WTC11 (cell line): ENCODE measurements around the gene CUEDC1. TPM values are rescaled to one million over a fixed set of nuclear protein-coding genes. Genes with fewer than 3 reads are reported as not detected.

Experiments
- ATAC-seq: fragments of 200-7000 bp; cut with Tn5 transposase; 2 replicates; pipeline ENCODE4 v1.10.0; 2021; ENCODE audit warnings: mild to moderate bottlenecking, moderate library complexity
- CTCF ChIA-PET: fragments of 300-600 bp; sonication (Branson Sonifier 250); formaldehyde crosslinking; loops from one replicate; lab custom pipeline; 2021; ENCODE audit warnings: antibody characterized with exemption; lab: Charles Lee
- POLR2A ChIA-PET: fragments of 350-600 bp; sonication (Branson Sonifier 250); formaldehyde crosslinking; loops from one replicate; lab custom pipeline; 2021; ENCODE audit warnings: antibody characterized with exemption; lab: Charles Lee
- DNase-seq: peaks from one replicate; pipeline ENCODE4 v3.0.0; 2021; ENCODE audit warnings: low spot score
- H3K27ac Mint-ChIP-seq: 2 replicates; pipeline ENCODE4 v1.8.0; 2021; ENCODE audit warnings: mixed read lengths
- H3K27me3 Mint-ChIP-seq: 2 replicates; pipeline ENCODE4 v1.8.0; 2021; ENCODE audit warnings: low read depth, mild to moderate bottlenecking, moderate library complexity, mixed read lengths
- H3K36me3 Mint-ChIP-seq: 2 replicates; pipeline ENCODE4 v1.8.0; 2021; ENCODE audit warnings: mixed read lengths
- H3K4me1 Mint-ChIP-seq: 2 replicates; pipeline ENCODE4 v1.8.0; 2022; ENCODE audit warnings: mixed read lengths
- H3K4me3 Mint-ChIP-seq: 2 replicates; pipeline ENCODE4 v1.8.0; 2021; ENCODE audit warnings: mild to moderate bottlenecking, moderate library complexity, mixed read lengths
- H3K9me3 Mint-ChIP-seq: 2 replicates; pipeline ENCODE4 v1.8.0; 2021; ENCODE audit warnings: mixed read lengths
- ESRRA ChIP-seq: sonication (generic); formaldehyde crosslinking; IDR thresholded peaks from 2 replicates; pipeline ENCODE4 v1.8.1; 2022; ENCODE audit warnings: mild to moderate bottlenecking, missing genetic modification reagents, borderline replicate concordance
- GABPB1 ChIP-seq: sonication (generic); formaldehyde crosslinking; IDR thresholded peaks from 2 replicates; pipeline ENCODE4 v1.8.1; 2023; ENCODE audit warnings: mild to moderate bottlenecking, missing genetic modification reagents
- GTF2I ChIP-seq: fragments of 250-450 bp; sonication (Bioruptor Pico); conservative IDR thresholded peaks from 2 replicates; pipeline ENCODE4 v1.4.0; 2021; ENCODE audit warnings: mild to moderate bottlenecking
- JAZF1 ChIP-seq: fragments of 250-450 bp; sonication (Bioruptor Pico); IDR thresholded peaks from 2 replicates; pipeline ENCODE4 v1.9.0; 2021; ENCODE audit warnings: moderate library complexity, mild to moderate bottlenecking, inconsistent platforms
- PRRX2 ChIP-seq: fragments of 250-450 bp; sonication (Bioruptor Pico); IDR thresholded peaks from 2 replicates; pipeline ENCODE4 v1.8.0; 2021; ENCODE audit warnings: mild to moderate bottlenecking
- SMAD4 ChIP-seq: sonication (generic); formaldehyde crosslinking; IDR thresholded peaks from 2 replicates; pipeline ENCODE4 v1.8.0; 2022; ENCODE audit warnings: mild to moderate bottlenecking, missing genetic modification reagents
- SP1 ChIP-seq: sonication (generic); formaldehyde crosslinking; conservative IDR thresholded peaks from 2 replicates; pipeline ENCODE4 v1.8.1; 2022; ENCODE audit warnings: missing genetic modification reagents
- TP53 ChIP-seq: sonication (generic); formaldehyde crosslinking; IDR thresholded peaks from 2 replicates; pipeline ENCODE4 v1.8.1; 2023; ENCODE audit warnings: mild to moderate bottlenecking, missing genetic modification reagents
- ZNF416 ChIP-seq: fragments of 250-450 bp; sonication (Bioruptor Pico); IDR thresholded peaks from 2 replicates; pipeline ENCODE4 v1.9.0; 2021; ENCODE audit warnings: mild to moderate bottlenecking, inconsistent platforms
- total RNA-seq: library from RNA; stranded (reverse); gene quantifications from 3 replicates; pipeline ENCODE4 v1.2.3, GENCODE V29; 2021
- TF ChIP-seq, protein P1 (sequence below): sonication (generic); formaldehyde crosslinking; IDR thresholded peaks from 2 replicates; pipeline ENCODE4 v1.8.1; 2022; ENCODE audit warnings: low read depth, mild to moderate bottlenecking, moderate library complexity, missing genetic modification reagents, borderline replicate concordance
- TF ChIP-seq, protein P2 (sequence below): sonication (generic); formaldehyde crosslinking; IDR thresholded peaks from 2 replicates; pipeline ENCODE4 v1.8.0; 2022; ENCODE audit warnings: mild to moderate bottlenecking, missing genetic modification reagents
- TF ChIP-seq, protein P3 (sequence below): sonication (generic); formaldehyde crosslinking; IDR thresholded peaks from 2 replicates; pipeline ENCODE4 v1.8.1; 2023; ENCODE audit warnings: mild to moderate bottlenecking, missing genetic modification reagents, borderline replicate concordance
- TF ChIP-seq, protein P4 (sequence below): fragments of 250-450 bp; sonication (Bioruptor Pico); conservative IDR thresholded peaks from 2 replicates; pipeline ENCODE4 v1.9.0; 2021; ENCODE audit warnings: mild to moderate bottlenecking

The CUEDC1 gene
- total RNA-seq, 1 experiment from 2014 or later = 12.2 TPM

DNA sequence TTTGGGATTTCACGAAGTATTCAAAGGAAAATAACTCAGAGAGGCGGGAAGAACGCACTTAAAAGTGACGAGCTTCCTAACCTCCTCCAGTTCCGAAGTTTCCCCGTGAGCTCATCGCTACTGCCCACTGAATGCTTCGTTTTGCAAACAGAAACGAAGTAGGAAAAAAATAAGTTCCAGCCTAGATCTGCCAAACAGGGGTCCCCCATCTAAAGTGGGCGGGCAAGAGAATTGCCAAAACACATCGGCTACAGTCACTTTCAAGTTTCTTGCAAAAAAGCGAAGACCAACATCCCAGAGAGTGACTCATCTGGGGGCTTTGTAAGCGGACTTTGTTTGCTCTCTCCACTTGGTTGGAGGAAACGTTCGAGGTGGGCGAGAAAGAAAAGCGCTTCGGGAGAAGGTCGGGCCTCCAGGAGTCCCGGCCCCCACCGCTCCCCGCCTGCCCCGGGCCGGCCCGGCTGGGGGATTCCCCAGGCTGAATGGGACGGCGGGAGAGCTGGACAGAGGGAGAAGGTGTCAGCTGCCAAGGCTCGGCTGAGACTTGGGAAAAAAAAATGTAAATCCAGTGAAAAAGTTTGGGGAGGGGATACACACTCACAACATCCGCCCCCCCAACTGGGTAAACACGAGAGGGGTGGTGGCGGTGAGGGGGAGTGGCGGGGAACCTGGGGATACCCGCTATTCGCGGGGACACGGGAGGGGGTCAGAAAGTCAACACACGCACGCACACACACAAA, 31.8 kb upstream of the CUEDC1 start:
- peak overlapping the region; percentile 90 for H3K4me3 Mint-ChIP-seq
- TF ChIP-seq SMAD4 (CRISPR knock-in tag) (no peak), GTF2I (no peak), JAZF1 (CRISPR knock-in tag) (no peak), GABPB1 (CRISPR knock-in tag) (0 out of 2 replicates have a peak, but pooled peaks have one; percentile 22)
- TF ChIP-seq, protein P1, sequence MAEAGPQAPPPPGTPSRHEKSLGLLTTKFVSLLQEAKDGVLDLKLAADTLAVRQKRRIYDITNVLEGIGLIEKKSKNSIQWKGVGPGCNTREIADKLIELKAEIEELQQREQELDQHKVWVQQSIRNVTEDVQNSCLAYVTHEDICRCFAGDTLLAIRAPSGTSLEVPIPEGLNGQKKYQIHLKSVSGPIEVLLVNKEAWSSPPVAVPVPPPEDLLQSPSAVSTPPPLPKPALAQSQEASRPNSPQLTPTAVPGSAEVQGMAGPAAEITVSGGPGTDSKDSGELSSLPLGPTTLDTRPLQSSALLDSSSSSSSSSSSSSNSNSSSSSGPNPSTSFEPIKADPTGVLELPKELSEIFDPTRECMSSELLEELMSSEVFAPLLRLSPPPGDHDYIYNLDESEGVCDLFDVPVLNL (CRISPR knock-in tag) = no peak
- TF ChIP-seq, protein P2, sequence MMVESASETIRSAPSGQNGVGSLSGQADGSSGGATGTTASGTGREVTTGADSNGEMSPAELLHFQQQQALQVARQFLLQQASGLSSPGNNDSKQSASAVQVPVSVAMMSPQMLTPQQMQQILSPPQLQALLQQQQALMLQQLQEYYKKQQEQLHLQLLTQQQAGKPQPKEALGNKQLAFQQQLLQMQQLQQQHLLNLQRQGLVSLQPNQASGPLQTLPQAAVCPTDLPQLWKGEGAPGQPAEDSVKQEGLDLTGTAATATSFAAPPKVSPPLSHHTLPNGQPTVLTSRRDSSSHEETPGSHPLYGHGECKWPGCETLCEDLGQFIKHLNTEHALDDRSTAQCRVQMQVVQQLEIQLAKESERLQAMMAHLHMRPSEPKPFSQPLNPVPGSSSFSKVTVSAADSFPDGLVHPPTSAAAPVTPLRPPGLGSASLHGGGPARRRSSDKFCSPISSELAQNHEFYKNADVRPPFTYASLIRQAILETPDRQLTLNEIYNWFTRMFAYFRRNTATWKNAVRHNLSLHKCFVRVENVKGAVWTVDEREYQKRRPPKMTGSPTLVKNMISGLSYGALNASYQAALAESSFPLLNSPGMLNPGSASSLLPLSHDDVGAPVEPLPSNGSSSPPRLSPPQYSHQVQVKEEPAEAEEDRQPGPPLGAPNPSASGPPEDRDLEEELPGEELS = no peak
- TF ChIP-seq, protein P3, sequence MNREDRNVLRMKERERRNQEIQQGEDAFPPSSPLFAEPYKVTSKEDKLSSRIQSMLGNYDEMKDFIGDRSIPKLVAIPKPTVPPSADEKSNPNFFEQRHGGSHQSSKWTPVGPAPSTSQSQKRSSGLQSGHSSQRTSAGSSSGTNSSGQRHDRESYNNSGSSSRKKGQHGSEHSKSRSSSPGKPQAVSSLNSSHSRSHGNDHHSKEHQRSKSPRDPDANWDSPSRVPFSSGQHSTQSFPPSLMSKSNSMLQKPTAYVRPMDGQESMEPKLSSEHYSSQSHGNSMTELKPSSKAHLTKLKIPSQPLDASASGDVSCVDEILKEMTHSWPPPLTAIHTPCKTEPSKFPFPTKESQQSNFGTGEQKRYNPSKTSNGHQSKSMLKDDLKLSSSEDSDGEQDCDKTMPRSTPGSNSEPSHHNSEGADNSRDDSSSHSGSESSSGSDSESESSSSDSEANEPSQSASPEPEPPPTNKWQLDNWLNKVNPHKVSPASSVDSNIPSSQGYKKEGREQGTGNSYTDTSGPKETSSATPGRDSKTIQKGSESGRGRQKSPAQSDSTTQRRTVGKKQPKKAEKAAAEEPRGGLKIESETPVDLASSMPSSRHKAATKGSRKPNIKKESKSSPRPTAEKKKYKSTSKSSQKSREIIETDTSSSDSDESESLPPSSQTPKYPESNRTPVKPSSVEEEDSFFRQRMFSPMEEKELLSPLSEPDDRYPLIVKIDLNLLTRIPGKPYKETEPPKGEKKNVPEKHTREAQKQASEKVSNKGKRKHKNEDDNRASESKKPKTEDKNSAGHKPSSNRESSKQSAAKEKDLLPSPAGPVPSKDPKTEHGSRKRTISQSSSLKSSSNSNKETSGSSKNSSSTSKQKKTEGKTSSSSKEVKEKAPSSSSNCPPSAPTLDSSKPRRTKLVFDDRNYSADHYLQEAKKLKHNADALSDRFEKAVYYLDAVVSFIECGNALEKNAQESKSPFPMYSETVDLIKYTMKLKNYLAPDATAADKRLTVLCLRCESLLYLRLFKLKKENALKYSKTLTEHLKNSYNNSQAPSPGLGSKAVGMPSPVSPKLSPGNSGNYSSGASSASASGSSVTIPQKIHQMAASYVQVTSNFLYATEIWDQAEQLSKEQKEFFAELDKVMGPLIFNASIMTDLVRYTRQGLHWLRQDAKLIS (CRISPR knock-in tag) = no peak
- TF ChIP-seq, protein P4, sequence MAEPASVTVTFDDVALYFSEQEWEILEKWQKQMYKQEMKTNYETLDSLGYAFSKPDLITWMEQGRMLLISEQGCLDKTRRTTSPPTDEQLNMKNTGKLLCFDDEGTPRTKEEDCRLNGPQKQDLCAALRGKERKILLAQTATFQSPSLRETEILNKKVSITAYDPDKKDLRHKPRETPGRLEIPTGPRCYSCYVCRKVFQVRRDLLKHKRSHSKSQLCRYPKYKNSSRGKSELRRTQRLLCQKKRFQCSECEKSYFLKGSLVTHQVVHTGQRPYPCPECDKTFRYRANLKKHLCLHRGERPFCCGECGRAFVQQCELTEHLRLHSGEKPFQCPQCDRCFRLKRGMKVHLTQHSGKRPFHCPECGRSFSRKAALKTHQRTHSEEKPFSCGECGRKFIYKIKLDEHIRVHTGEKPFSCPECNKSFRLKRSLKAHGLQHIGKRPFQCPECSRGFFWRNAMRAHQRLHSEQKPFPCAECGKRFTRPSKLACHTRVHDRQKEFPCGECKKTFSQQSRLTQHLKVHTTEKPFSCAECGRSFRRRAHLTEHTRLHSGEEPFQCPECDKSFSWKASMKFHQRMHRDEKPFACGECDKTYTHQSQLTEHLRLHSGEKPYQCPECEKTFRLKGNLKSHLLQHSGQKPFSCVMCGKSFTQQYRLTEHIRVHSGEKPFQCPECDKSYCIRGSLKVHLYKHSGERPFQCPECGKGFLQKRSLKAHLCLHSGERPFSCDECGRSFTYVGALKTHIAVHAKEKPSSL (CRISPR knock-in tag) = no peak
- POLR2A ChIA-PET = interaction anchor here (0.7 to 1.1 kb wide), 7 partner anchors 10 to 96 kb away, joined by 3 to 6 read pairs (median 3); partner anchors contain the start of genes CUEDC1, DYNLL2 and SRSF1
- peaks cover 7% of the 10 kb centered on the region; the same call in 1 of the 2 replicates for H3K36me3 Mint-ChIP-seq
- H3K27me3 Mint-ChIP-seq = no peaks in the 10 kb centered on the region
- H3K4me1 Mint-ChIP-seq = peaks cover 69% of the 10 kb centered on the region
- H3K9me3 Mint-ChIP-seq = no peaks in the 10 kb centered on the region
- peak; percentile 10; the same call in 1 of the 2 replicates for ATAC-seq
- CTCF ChIA-PET = interaction anchor here (0.6 to 3.4 kb wide), 14 partner anchors 8 to 213 kb away, joined by 3 to 13 read pairs (median 5); no protein-coding TSS in a partner anchor
- H3K27ac Mint-ChIP-seq = peak overlapping the region; percentile 95
- DNase-seq = peak; percentile 40

DNA sequence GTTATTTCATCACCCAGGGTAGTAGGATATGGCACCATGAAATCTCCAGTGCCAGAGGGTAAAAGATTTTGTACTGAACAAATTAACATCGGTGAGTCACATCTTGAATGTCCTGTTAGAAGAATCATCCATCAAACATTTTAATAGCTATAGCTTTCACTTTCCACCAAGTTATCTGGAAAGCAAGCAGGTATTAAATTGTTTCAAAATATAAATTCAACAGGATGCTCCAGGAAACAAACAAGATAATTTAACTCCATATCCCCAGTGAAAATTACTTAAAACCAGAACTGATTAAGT, 30.4 kb upstream of the CUEDC1 start:
- Mint-ChIP-seq H3K27ac (no peak overlapping the region), H3K36me3 (peaks cover 18% of the 10 kb centered on the region), H3K4me3 (peak overlapping the region; percentile 19; the same call in 1 of the 2 replicates), H3K27me3 (no peaks in the 10 kb centered on the region), H3K4me1 (peaks cover 55% of the 10 kb centered on the region), H3K9me3 (no peaks in the 10 kb centered on the region)
- ChIA-PET CTCF (interaction anchor here (0.7 to 3.4 kb wide), 14 partner anchors 8 to 153 kb away, joined by 3 to 13 read pairs (median 5); no protein-coding TSS in a partner anchor), POLR2A (no interaction called here)
- ATAC-seq (no peak), DNase-seq (no peak)
- TF ChIP-seq ZNF416 (CRISPR knock-in tag) (no peak), TP53 (CRISPR knock-in tag) (no peak), PRRX2 (no peak), SP1 (CRISPR knock-in tag) (no peak), ESRRA (CRISPR knock-in tag) (no peak)
- TF ChIP-seq, protein P3 (CRISPR knock-in tag) = no peak
- TF ChIP-seq, protein P1 (CRISPR knock-in tag) = no peak
